GM19351 (cell line): ENCODE data around the gene ZNF473.
"Not testable (repeated sequence)": the region's sequence is repeated elsewhere in the genome, so short reads cannot be mapped to it uniquely, and the experiment has no call there.

Source experiments
- ATAC-seq: cut with Tn5 transposase; IDR thresholded peaks from one replicate; pipeline ENCODE4 v1.9.1; 2021; ENCODE audit warnings: mild to moderate bottlenecking, moderate library complexity; ENCODE audit not compliant: unreplicated experiment

ZNF473 gene

DNA sequence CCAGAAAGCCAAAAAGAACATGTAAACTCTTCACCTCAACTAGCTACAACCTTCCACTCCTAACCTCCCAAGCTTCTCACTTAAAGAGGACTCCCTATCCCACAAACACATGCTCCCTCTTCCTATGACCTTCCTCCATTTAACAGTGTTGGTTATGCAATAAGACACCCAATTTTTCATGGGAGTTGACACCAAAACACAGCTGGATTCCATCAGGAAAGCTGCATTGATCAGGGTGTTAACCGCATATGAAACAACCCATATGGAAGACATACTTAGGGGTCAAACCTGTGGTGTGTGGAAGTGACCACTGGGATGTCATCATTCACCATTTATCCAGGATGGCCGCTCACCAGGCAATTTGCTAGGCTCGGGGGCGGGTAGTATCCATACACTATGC lies 21.9 kb downstream of the ZNF473 start:
- no peak for ATAC-seq

GRCh38 chr19:50050406-50051227 lies 24.8 kb downstream of the ZNF473 start:
- ATAC-seq: no peak

- ATAC-seq: not testable (repeated sequence)
Observed at GRCh38 chr19:50051228-50051895, 25.6 kb downstream of the ZNF473 start.

GRCh38 chr19:50051964-50052363 lies 26.2 kb downstream of the ZNF473 start:
- ATAC-seq: no peak

DNA sequence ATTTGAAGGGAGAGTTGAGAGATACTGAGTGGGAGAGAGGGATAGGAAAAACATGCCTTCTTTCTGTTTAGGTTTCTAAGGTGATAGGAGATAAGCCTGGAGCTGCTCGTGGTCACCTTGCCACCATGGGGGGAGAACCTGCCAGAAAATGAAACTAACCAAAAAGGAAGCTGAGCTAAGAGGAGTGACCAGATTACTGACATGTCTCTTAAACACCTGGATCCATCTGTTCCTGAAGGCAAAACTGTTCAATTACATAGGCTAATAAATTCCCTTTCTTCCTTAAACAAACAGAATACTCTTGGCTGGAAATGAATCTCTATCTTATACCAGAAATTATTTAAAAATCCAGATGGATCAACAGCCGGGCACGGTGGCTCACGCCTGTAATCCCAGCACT lies 27.3 kb downstream of the ZNF473 start:
- ATAC-seq: no peak

- ATAC-seq: no peak
Observed at GRCh38 chr19:50058425-50058824, 32.6 kb downstream of the ZNF473 start.

GRCh38 chr19:50059045-50059444 lies 33.2 kb downstream of the ZNF473 start:
- ATAC-seq: no peak

GRCh38 chr19:50060107-50060506 lies 34.3 kb downstream of the ZNF473 start:
- no peak for ATAC-seq

DNA sequence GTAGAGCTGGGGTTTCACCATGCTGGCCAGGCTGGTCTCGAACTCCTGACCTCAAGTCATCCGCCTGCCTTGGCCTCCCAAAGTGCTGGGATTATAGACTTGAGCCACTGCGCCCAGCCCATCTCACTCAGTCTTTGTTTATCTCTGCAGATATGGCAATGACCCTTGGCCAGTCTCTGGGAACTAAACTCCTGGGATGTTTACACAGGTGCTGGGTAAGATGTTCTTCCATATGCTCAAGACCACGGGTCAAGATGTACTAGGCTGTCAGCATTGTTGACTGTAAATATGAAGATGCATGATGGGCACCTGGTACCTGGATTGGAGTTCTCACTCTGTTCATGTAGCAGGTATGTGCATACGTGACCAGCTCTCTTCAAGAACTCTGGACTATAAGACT lies 35.8 kb downstream of the ZNF473 start:
- ATAC-seq: no peak

GRCh38 chr19:50065938-50066337 lies 40.1 kb downstream of the ZNF473 start:
- no peak for ATAC-seq

GRCh38 chr19:50067575-50067974 lies 41.8 kb downstream of the ZNF473 start:
- ATAC-seq: no peak

- ATAC-seq: not testable (repeated sequence)
Observed at GRCh38 chr19:50068382-50068781, 42.6 kb downstream of the ZNF473 start.

- ATAC-seq: not testable (repeated sequence)
Observed at GRCh38 chr19:50075076-50075475, 49.3 kb downstream of the ZNF473 start.

DNA sequence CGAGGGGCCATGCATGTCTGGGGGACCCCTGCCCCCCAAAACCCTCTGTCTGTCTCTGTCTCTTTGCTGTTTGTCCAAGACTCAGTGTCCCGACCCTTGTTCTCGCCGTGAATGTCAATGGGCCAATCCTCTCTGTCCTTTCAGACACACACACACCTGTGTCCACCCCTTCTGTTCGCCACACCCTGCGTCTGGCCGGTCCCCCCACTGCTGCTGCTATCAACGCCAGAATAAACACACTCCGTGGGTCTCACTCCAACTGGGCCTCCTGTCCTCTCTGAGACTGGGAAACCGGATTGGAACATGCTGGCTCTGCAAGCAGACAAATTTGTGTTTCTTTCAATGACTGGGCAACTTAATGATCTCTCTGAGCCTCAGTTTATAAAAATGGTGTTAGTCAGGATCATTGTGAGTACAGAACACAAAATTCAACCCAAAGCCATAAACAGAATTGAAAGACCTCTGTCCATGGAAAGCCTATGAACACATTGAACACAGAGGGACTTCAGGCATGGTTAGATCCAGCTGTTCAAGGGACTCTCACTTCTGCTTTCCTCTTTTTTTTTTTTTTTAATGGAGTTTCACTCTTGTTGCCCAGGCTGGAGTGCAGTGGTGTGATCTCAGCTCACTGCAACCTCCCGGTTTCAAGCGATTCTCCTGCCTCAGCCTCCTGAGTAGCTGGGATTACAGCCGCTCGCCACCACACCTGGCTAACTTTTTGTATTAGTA lies 50.0 kb downstream of the ZNF473 start:
- not testable (repeated sequence) for ATAC-seq

GRCh38 chr19:50076581-50077355 lies 51.0 kb downstream of the ZNF473 start:
- not testable (repeated sequence) for ATAC-seq

DNA sequence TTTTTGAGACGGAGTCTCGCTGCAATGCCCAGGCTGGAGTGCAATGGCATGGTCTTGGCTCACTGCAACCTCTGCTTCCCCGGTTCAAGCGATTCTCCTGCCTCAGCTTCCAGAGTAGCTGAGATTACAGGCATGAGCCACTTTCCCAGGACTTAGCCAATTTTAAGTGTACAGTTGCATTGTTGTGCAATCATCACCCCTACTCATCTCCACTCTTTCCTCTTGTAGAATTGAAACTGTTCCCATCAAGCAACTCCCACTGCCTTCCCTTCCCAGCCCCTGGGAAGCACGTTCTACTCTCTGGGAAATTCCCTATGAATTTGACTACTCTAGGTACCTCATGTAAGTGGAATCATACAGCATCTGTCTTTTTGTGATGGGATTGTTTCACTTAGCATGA lies 53.2 kb downstream of the ZNF473 start:
- not testable (repeated sequence) for ATAC-seq

DNA sequence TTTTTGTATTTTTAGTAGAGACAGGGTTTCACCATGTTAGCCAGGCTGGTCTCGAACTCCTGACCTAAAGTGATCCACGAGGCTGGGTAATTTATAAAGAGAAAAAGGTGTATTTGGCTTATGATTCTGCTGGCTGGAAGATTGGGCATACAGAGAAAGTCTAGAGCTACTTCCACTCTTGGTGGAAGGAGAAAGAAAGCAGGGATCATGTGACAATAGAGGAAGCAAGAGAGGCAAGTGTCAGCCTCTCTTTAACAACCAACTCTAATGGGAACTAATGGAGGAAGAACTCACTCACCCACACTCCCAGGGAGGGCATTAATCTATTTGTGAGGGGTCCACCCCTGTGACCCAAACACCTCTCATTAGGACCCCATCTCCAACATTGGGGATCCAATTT lies 58.6 kb downstream of the ZNF473 start:
- ATAC-seq: not testable (repeated sequence)

DNA sequence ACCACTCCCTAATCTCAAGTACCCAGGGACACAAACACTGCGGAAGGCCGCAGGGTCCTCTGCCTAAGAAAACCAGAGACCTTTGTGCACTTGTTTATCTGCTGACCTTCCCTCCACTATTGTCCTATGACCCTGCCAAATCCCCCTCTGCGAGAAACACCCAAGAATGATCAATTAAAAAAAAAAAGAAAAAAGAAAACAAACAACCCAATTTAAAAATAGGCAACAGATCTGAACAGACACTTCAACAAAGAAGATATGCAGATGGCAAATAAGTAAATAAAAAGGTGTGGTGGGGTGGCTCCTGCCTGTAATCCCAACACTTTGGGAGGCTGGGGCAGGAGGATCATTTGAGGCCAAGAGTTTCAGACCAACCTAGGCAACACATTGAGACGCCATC lies 61.3 kb downstream of the ZNF473 start:
- ATAC-seq: not testable (repeated sequence)

DNA sequence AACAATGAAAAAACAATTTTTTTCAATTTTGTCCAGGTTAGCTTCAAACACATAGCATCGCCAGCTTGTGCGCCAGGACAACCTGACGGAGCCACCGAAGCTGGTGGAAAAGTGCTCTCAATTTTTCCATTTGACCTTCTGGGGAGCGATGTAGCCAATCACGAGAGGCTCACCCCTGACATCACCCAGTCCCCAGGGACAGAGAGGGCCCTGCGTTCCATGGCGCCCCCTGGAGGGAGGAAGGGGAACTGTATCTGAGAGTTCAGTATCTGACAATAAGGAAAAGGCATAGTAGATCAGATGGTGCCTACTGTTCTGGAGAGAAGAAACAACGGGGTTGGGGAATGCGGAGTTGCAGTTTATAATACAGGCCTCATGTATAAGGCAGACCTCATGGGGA lies 64.9 kb downstream of the ZNF473 start:
- ATAC-seq: not testable (repeated sequence)

DNA sequence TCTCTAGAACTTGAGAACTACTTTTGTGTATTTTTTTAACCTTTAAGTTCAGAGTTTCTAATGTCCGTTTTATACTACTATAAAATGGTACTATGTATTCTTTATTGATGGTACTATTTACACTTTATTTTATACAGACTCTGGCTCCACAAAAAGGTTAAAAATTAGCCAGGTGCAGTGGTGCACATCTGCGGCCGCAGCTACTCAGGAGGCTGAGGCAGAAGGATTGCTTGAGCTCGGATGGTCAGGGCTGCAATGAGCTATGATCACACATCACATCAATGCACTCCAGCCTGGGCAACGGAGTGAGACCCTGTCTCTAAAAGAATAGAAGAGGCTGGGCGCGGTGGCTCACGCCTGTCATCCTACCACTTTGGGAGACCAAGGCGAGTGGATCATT lies 66.0 kb downstream of the ZNF473 start:
- not testable (repeated sequence) for ATAC-seq

DNA sequence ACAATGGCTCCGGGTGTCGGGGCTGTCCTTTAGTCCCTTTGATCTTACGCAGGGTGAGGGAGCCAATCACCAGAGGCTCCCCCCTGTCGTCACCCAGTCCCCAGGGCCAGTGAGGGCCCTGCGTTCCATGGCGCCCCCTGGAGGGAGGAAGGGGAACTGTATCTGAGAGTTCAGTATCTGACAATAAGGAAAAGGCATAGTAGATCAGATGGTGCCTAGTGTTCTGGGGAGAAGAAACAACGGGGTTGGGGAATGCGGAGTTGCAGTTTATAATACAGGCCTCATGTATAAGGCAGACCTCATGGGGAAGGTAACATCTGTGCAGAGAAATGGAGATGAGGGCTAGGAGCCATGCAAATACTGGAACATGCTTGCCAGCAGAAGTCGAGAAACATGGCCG lies 66.8 kb downstream of the ZNF473 start:
- ATAC-seq: not testable (repeated sequence)
